Upper lobe of left lung (tissue), 6 donors: ENCODE measurements around the gene CERS6. TPM values are rescaled to one million over a fixed set of nuclear protein-coding genes. Genes with fewer than 3 reads are reported as not detected.
A peak's percentile ranks its signal among the peaks of the same experiment; 100 is the strongest.

Experiments
- ATAC-seq, 2 donors: fragments of 200-7000 bp; cut with Tn5 transposase; one replicate each; pipeline ENCODE4 v1.9.1; 2022; ENCODE audit warnings: mild to moderate bottlenecking in 2 of 2, moderate library complexity in 2 of 2; ENCODE audit not compliant: low FRiP score in 2 of 2
- DNase-seq, 2 donors: peaks; one replicate each; pipeline ENCODE4 v3.0.0-alpha.2; 2019 to 2020
- H3K27ac ChIP-seq, 4 donors: fragments of 200-600 bp; sonication (generic); one replicate each; pipeline ENCODE4 v1.5.1; 2016 to 2019
- H3K27me3 ChIP-seq, 4 donors: fragments of 200-600 bp; sonication (generic); one replicate each; pipeline ENCODE4 v1.5.1; 2017 to 2019
- H3K36me3 ChIP-seq, 4 donors: fragments of 200-600 bp; sonication (generic); one replicate each; pipeline ENCODE4 v1.5.1; 2016 to 2019
- H3K4me1 ChIP-seq, 4 donors: fragments of 200-600 bp; sonication (generic); one replicate each; pipeline ENCODE4 v1.5.1; 2018 to 2019
- H3K4me3 ChIP-seq, 4 donors: fragments of 200-600 bp; sonication (generic); one replicate each; pipeline ENCODE4 v1.5.1; 2017 to 2019; ENCODE audit warnings: mild to moderate bottlenecking in 2 of 4, moderate library complexity in 1 of 4
- H3K9me3 ChIP-seq, 4 donors: fragments of 200-600 bp; sonication (generic); one replicate each; pipeline ENCODE4 v1.5.1; 2018 to 2019
- EP300 ChIP-seq, 4 donors: sonication (generic); formaldehyde crosslinking; IDR thresholded peaks; one replicate each; pipeline ENCODE4 v1.5.1; 2017; ENCODE audit warnings: antibody characterized with exemption in 4 of 4, control low read depth in 2 of 4
- POLR2A ChIP-seq, 4 donors: fragments of 450-650 bp; IDR thresholded peaks; one replicate each; pipeline ENCODE4 v1.5.1; 2016 to 2017; ENCODE audit warnings: antibody characterized with exemption in 4 of 4, mild to moderate bottlenecking in 2 of 4
- POLR2AphosphoS5 ChIP-seq, 2 donors: sonication (generic); formaldehyde crosslinking; IDR thresholded peaks; one replicate each; pipeline ENCODE4 v1.5.1; 2017; ENCODE audit warnings: antibody characterized with exemption in 2 of 2
- WGBS, 2 donors: methylation state at CpG; one replicate each; pipeline ENCODE4 v1.1.5; 2017 to 2018; 5-methylcytosine and 5-hydroxymethylcytosine counted together
- total RNA-seq, 6 donors: library from RNA; depleted of rRNA in 4 of 6; stranded (reverse); fragments of >200 nt in 4 of 6; gene quantifications; one replicate each; pipeline versions ENCODE4 v1.1.0 to v1.2.1, GENCODE V29; 2016 to 2021
- TF ChIP-seq, protein P1 (sequence below), 6 experiments: fragments of 450-650 bp in 4 of 6; fragments of 200-600 bp in 2 of 6; sonication (generic) in 2 of 6; IDR thresholded peaks; one replicate each; pipeline ENCODE4 v1.5.1; 2016 to 2019; ENCODE audit warnings: antibody characterized with exemption in 6 of 6
- donor health status: DM: no; HTN: no; CAD: no; lungs with moderate emphysema.
- donor health status: DM: no; HTN: yes; CAD: no; lungs with severe emphysema.

Gene CERS6
- total RNA-seq, 6 donors from 2014 or later = 7.3 to 24.7 (median 16.6) TPM

GRCh38 chr2:168679741-168680310, 223.8 kb downstream of the CERS6 start:
- Histone ChIP-seq H3K4me1 (no peaks in the 10 kb centered on the region), H3K27ac (no peak overlapping the region), H3K4me3 (no peak overlapping the region), H3K36me3 (no peaks in the 10 kb centered on the region), H3K27me3 (no peaks in the 10 kb centered on the region), H3K9me3 (no peaks in the 10 kb centered on the region)
- TF ChIP-seq, protein P1, sequence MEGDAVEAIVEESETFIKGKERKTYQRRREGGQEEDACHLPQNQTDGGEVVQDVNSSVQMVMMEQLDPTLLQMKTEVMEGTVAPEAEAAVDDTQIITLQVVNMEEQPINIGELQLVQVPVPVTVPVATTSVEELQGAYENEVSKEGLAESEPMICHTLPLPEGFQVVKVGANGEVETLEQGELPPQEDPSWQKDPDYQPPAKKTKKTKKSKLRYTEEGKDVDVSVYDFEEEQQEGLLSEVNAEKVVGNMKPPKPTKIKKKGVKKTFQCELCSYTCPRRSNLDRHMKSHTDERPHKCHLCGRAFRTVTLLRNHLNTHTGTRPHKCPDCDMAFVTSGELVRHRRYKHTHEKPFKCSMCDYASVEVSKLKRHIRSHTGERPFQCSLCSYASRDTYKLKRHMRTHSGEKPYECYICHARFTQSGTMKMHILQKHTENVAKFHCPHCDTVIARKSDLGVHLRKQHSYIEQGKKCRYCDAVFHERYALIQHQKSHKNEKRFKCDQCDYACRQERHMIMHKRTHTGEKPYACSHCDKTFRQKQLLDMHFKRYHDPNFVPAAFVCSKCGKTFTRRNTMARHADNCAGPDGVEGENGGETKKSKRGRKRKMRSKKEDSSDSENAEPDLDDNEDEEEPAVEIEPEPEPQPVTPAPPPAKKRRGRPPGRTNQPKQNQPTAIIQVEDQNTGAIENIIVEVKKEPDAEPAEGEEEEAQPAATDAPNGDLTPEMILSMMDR (IDR thresholded peaks at IDR 0.05) = no peak
- TF ChIP-seq EP300 (IDR thresholded peaks at IDR 0.05) = no peak
- no peak for TF ChIP-seq POLR2A (IDR thresholded peaks at IDR 0.05)
- no peak for TF ChIP-seq POLR2AphosphoS5 (IDR thresholded peaks at IDR 0.05)
- WGBS, 2 donors = 72 to 83% methylated on average over 8 of the region's 8 CpGs
- ATAC-seq (no peak), DNase-seq (no peak)

DNA sequence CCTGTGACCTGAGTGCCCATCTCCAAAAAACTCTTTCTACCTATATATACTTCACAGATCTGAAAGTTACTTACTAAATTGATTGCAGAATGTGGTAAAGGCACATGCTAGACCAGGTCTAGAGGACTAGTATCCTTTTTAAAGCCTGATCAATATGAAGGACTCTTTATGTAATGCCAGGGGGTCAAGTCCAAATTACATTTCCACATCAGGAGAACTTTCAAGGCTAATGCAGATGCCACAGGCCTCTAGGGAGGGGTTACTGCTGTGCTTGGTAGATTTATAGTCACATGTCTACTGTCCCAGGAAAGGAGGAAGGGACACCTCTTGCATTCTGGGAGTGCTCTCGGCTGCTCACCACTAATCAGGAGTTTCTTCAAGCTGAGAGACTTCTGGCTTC, 227.9 kb downstream of the CERS6 start:
- H3K36me3 ChIP-seq = no peaks in the 10 kb centered on the region
- DNase-seq = no peak
- no peak overlapping the region for H3K4me3 ChIP-seq
- TF ChIP-seq POLR2A (IDR thresholded peaks at IDR 0.05) (no peak), POLR2AphosphoS5 (IDR thresholded peaks at IDR 0.05) (no peak), EP300 (IDR thresholded peaks at IDR 0.05) (no peak)
- TF ChIP-seq, protein P1 (IDR thresholded peaks at IDR 0.05) = no peak
- WGBS, 2 donors = 55 to 77% methylated on average over 1 of the region's 1 CpG
- no peak overlapping the region for H3K27ac ChIP-seq
- no peaks in the 10 kb centered on the region for H3K9me3 ChIP-seq
- ATAC-seq = no peak
- H3K27me3 ChIP-seq = no peaks in the 10 kb centered on the region
- no peaks in the 10 kb centered on the region for H3K4me1 ChIP-seq

DNA sequence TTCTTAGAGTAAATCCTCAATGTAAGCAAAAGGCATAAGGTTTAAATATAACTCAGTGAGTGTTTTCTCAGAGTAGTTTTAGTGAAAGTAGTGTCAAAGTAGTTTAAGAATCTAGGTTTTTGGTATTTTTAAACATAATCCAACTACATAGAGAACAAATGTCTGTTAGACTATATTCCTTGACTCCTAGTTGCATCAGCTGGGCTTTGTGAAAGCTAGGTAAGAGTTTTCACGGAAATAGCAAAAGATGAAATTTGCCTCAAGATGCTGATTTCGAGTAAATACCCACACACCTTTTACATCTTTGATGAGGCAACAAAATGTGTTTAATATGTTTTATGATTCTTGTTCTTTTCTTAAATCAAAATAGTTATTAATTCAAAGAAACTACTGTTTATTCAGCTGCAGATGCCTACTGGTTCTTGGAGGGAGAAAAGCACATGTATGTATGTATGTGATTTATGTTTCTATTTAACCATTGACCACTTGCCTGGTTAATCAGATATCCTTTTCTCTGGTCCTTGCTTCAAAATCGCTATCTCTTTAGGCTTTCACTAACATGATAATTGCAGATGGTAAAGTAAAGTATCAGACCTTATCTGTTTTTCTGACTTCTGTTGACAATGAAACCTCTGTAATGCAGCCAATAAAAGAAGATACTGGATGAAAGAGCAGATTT, 229.0 kb downstream of the CERS6 start:
- Histone ChIP-seq H3K36me3 (no peaks in the 10 kb centered on the region), H3K27me3 (no peaks in the 10 kb centered on the region), H3K4me1 (no peaks in the 10 kb centered on the region), H3K9me3 (no peaks in the 10 kb centered on the region), H3K27ac (no peak overlapping the region), H3K4me3 (no peak overlapping the region)
- WGBS, 2 donors = 88 to 96% methylated on average over 3 of the region's 3 CpGs
- TF ChIP-seq, protein P1 (IDR thresholded peaks at IDR 0.05) = no peak
- no peak for TF ChIP-seq POLR2A (IDR thresholded peaks at IDR 0.05)
- TF ChIP-seq EP300 (IDR thresholded peaks at IDR 0.05) = no peak
- TF ChIP-seq POLR2AphosphoS5 (IDR thresholded peaks at IDR 0.05) = no peak
- ATAC-seq (no peak), DNase-seq (no peak)

GRCh38 chr2:168685600-168686451, 229.8 kb downstream of the CERS6 start:
- Histone ChIP-seq H3K27me3 (no peaks in the 10 kb centered on the region), H3K4me3 (no peak overlapping the region), H3K27ac (no peak overlapping the region), H3K4me1 (no peaks in the 10 kb centered on the region), H3K36me3 (no peaks in the 10 kb centered on the region), H3K9me3 (no peaks in the 10 kb centered on the region)
- WGBS, 2 donors = 71 to 80% methylated on average over 17 of the region's 17 CpGs
- TF ChIP-seq POLR2AphosphoS5 (IDR thresholded peaks at IDR 0.05) (no peak), POLR2A (IDR thresholded peaks at IDR 0.05) (no peak), EP300 (IDR thresholded peaks at IDR 0.05) (no peak)
- TF ChIP-seq, protein P1 (IDR thresholded peaks at IDR 0.05) = no peak
- peak; percentile 67 to 69 for ATAC-seq
- DNase-seq = peak in 1 of 2 donors; percentile 45
